Thoracic aorta (tissue), 2 donors: Measurements from ENCODE around the gene ZNF28. TPM values are rescaled to one million over a fixed set of nuclear protein-coding genes. Genes with fewer than 3 reads are reported as not detected.
"Not testable (repeated sequence)": the region's sequence is repeated elsewhere in the genome, so short reads cannot be mapped to it uniquely, and the experiment has no call there.

Source experiments
- ATAC-seq: fragments of 150-250 bp; one replicate; pipeline ENCODE4 v1.8.0; 2017; ENCODE audit warnings: low read depth; ENCODE audit not compliant: insufficient number of reproducible peaks, low FRiP score
- DNase-seq: peaks from one replicate; pipeline ENCODE4 v3.0.0-alpha.2; 2020; ENCODE audit warnings: low spot score
- H3K27ac ChIP-seq, 2 donors: fragments of 200-600 bp; sonication (generic); 1 replicate in 1 of 2; 2 replicates in 1 of 2; pipeline ENCODE4 v1.5.1; 2016; ENCODE audit warnings: mild to moderate bottlenecking in 2 of 2, moderate library complexity in 2 of 2
- H3K27me3 ChIP-seq: fragments of 200-600 bp; sonication (generic); replicated peaks from 2 replicates; pipeline ENCODE4 v1.6.0; 2016; ENCODE audit warnings: mild to moderate bottlenecking; ENCODE audit not compliant: insufficient read depth
- H3K36me3 ChIP-seq: fragments of 200-600 bp; sonication (generic); one replicate; pipeline ENCODE4 v1.5.1; 2016
- H3K4me1 ChIP-seq, 2 donors: fragments of 200-600 bp; sonication (generic); 1 replicate in 1 of 2; 2 replicates in 1 of 2; pipeline versions ENCODE4 v1.5.1 to v1.6.0; 2016; ENCODE audit warnings: low read depth in 2 of 2, mild to moderate bottlenecking in 1 of 2; ENCODE audit not compliant: control insufficient read depth in 1 of 2
- H3K4me3 ChIP-seq: fragments of 200-600 bp; sonication (generic); 2 replicates; pipeline ENCODE4 v1.5.1; 2016; ENCODE audit warnings: mild to moderate bottlenecking
- H3K9me3 ChIP-seq: fragments of 200-600 bp; sonication (generic); 2 replicates; pipeline ENCODE4 v1.5.1; 2016
- total RNA-seq, 2 donors: library from RNA; depleted of rRNA; stranded (reverse); fragments of >200 nt; gene quantifications; one replicate each; pipeline versions ENCODE4 v1.1.0 to v1.2.3, GENCODE V29; 2016
- TF ChIP-seq, protein P1 (sequence below): fragments of 200-600 bp; sonication (generic); IDR thresholded peaks from one replicate; pipeline ENCODE4 v1.5.1; 2019; ENCODE audit warnings: antibody characterized with exemption

The ZNF28 gene
- total RNA-seq, 2 donors from 2014 or later: 6.0 to 11.9 TPM

DNA sequence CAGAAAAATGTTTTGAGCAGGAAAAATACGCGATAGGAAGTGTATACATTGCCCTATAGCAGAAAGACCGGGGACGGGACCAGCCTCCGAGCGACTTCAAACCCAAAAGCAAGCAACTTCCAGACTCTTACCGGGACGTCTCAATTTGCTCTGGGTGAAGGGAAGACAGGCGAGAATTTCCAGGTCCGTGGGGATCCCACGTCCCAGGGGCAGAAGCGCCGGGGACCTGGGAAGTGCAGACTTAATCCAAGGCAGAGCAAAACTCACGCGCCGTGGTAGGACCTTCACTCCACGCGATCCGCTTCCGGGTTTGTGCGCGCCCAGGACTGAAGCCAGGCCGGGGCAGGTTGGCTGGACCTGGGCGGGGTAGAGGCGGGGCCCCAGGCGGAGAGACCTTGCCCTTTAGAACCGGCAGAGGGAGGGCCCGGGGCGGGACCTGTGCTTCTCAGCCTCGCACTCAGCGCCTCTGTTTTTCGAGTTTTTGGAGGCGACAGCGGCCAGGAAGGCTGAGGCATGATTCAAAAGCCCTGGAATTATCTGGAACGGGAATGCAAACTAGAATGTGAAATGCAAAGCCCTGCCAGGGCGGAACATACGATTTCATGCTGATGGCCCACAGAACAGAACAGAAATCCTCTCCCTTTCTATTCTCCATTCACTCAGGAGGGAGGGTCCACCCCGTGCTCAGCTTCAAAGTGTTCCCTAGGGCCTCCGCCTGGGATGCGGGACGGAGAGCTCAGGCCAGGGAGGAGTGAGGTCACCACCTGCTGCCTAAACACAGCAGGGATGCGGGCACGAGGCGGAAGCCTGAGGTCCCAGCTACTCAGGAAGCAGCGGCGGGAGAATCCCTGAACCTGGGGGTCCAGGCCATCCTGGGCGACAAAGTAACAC lies 34.7 kb downstream of the ZNF28 start, which contains the start of gene ZNF600:
ZNF600 (minus strand) TSS at position 328 of the 891 bp plus-strand sequence. CDS start 7,903 bp downstream, outside the sequence.
- H3K27me3 ChIP-seq, H3K9me3 ChIP-seq, H3K4me1 ChIP-seq, H3K36me3 ChIP-seq: not testable (repeated sequence)
- TF ChIP-seq, protein P1, sequence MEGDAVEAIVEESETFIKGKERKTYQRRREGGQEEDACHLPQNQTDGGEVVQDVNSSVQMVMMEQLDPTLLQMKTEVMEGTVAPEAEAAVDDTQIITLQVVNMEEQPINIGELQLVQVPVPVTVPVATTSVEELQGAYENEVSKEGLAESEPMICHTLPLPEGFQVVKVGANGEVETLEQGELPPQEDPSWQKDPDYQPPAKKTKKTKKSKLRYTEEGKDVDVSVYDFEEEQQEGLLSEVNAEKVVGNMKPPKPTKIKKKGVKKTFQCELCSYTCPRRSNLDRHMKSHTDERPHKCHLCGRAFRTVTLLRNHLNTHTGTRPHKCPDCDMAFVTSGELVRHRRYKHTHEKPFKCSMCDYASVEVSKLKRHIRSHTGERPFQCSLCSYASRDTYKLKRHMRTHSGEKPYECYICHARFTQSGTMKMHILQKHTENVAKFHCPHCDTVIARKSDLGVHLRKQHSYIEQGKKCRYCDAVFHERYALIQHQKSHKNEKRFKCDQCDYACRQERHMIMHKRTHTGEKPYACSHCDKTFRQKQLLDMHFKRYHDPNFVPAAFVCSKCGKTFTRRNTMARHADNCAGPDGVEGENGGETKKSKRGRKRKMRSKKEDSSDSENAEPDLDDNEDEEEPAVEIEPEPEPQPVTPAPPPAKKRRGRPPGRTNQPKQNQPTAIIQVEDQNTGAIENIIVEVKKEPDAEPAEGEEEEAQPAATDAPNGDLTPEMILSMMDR: peak; percentile 44
- ATAC-seq (peak; percentile 86), DNase-seq (peak; percentile 76)
- Histone ChIP-seq H3K4me3 (peak within 1 kb of the TSS; percentile 97), H3K27ac (peak within 1 kb of the TSS; percentile 81 to 90)

DNA sequence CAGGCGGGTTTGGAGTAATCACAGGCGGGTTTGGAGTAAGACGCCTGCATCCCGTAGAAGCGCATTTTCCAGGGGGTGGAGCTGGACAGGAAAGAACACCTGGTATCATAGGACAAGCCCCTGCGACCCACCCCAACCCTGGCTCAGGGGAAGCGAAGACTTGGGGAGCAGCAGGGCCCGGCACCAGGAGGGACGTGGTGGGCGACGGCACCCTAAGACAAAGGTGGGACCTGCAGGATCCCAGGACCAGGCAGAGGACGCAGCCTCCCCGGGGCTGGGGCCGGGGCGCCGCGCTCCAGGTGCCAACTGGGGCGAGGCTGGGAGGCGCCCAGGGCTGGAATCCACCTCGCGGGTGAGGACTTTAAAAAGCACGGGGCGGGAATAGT lies 35.4 kb downstream of the ZNF28 start:
- Histone ChIP-seq H3K4me1 (peaks cover 0 to 3% of the 10 kb centered on the region in 2 donors), H3K27me3 (no peaks in the 10 kb centered on the region), H3K4me3 (peak overlapping the region; percentile 97), H3K36me3 (no peaks in the 10 kb centered on the region), H3K9me3 (no peaks in the 10 kb centered on the region), H3K27ac (peak overlapping the region; percentile 81 to 90)
- DNase-seq: no peak
- no peak for ATAC-seq
- TF ChIP-seq, protein P1: no peak

DNA sequence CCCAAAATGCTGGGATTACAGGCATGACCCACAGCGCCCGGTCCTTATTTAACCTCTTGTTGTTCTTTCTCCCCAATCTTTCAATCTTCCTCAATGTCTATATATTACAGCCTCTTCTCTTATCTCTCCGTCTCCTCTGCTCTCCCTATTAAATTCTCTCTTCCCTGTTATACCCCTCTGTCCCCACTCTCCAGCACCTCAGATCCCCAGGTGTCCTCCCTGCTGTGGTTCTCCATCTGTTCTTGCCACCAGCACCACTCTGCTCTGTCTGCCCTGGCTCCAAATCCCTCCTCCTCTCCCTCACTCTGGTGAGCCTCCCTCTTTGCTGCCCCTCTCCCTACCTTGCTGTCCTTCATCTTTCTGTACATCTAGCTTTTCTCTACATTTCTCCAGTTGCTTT lies 35.9 kb downstream of the ZNF28 start:
- H3K9me3 ChIP-seq: no peaks in the 10 kb centered on the region

DNA sequence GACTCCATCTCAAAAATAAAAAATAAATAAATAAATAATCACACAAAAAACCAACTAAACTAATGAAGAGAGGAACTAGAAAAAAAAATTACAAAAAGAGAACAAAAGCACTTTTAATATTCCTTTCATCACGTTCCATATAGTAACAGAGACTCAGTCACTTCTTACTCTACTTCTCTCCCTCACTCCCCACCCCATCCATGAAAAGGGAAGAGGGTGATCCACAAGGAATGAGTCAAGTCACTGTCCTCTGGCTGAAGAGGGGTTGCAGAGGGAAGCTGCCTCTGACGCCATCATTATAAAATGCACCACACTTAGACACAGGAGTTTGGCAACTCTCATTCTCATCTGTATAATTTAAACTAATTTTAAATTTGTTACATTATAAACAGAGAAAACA lies 38.6 kb downstream of the ZNF28 start:
- H3K27ac ChIP-seq, H3K36me3 ChIP-seq, H3K4me3 ChIP-seq, DNase-seq, ATAC-seq, H3K4me1 ChIP-seq, H3K9me3 ChIP-seq, H3K27me3 ChIP-seq: not testable (repeated sequence)

More for the DNA sequence above, 35.9 kb downstream of the ZNF28 start:
- H3K4me1 ChIP-seq: peaks cover 0 to 3% of the 10 kb centered on the region in 2 donors
- H3K36me3 ChIP-seq: no peaks in the 10 kb centered on the region
- ATAC-seq: no peak
- no peaks in the 10 kb centered on the region for H3K27me3 ChIP-seq
- H3K27ac ChIP-seq: no peak overlapping the region
- peak overlapping the region; percentile 97 for H3K4me3 ChIP-seq
- no peak for DNase-seq
- TF ChIP-seq, protein P1: no peak

DNA sequence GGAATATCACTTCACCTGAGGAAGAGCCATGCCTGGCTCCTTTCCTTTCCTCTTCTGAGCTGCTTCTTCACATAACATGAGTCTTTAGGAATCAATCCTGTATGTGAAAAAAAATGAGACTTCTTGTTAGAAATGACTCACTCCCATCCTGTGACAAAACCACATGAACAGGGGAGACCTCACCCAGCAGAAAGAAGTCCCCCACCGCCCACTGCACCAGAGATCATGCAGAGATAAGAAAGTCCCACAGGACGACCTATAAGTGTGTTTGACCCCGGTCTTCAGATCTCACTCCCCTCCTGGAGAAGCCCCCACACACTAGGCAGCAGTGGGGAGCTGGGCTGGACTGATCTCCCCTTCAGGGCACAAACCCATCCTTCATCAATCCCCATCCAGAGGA lies 42.6 kb downstream of the ZNF28 start:
- H3K9me3 ChIP-seq: no peaks in the 10 kb centered on the region
- no peak overlapping the region for H3K4me3 ChIP-seq
- no peaks in the 10 kb centered on the region for H3K27me3 ChIP-seq
- H3K27ac ChIP-seq: no peak overlapping the region
- ATAC-seq: no peak
- H3K4me1 ChIP-seq: no peaks in the 10 kb centered on the region
- H3K36me3 ChIP-seq: peaks cover 8% of the 10 kb centered on the region
- TF ChIP-seq, protein P1: no peak
- no peak for DNase-seq

DNA sequence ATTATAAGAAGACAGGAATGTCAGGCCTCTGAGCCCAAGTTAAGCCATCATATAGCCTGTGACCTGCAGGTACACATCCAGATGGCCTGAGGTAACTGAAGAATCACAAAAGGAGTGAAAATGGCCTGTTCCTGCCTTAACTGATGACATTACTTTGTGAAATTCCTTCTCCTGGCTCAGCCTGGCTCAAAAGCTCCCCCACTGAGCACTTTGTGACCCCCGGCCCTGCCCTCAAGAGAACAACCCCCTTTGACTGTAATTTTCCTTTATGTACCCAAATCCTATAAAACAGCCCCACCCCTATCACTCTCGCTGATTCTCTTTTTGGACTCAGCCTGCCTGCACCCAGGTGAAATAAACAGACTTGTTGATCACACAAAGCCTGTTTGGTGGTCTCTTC lies 65.0 kb downstream of the ZNF28 start:
- not testable (repeated sequence) for DNase-seq, H3K27ac ChIP-seq, ATAC-seq, H3K9me3 ChIP-seq, H3K4me3 ChIP-seq, H3K4me1 ChIP-seq, H3K36me3 ChIP-seq, H3K27me3 ChIP-seq
